Keratinocyte (primary cell): ENCODE results near the gene CLIP4. TPM values are rescaled to one million over a fixed set of nuclear protein-coding genes. Genes with fewer than 3 reads are reported as not detected.
"Not testable (repeated sequence)": the region's sequence is repeated elsewhere in the genome, so short reads cannot be mapped to it uniquely, and the experiment has no call there.

ENCODE experiments used
- DNase-seq: peaks from one replicate; pipeline ENCODE4 v3.0.0-alpha.2; 2011; ENCODE audit warnings: low read depth, missing footprints, low spot score
- FAIRE-seq: peaks from 2 replicates; lab custom pipeline; 2011; peaks lifted over from hg19 to GRCh38; lab: Jason Lieb, UNC
- H2AFZ ChIP-seq: 2 replicates; pipeline ENCODE4 v1.6.0; 2012; ENCODE audit warnings: low read length, control low read depth, inconsistent platforms; ENCODE audit not compliant: control insufficient read depth
- H3K27ac ChIP-seq: 2 replicates; pipeline ENCODE4 v1.5.1; 2011; ENCODE audit warnings: low read length; ENCODE audit not compliant: control insufficient read depth, insufficient read depth
- H3K27me3 ChIP-seq: 3 replicates; pipeline ENCODE4 v1.6.0; 2011; ENCODE audit warnings: low read length; ENCODE audit not compliant: control insufficient read depth, insufficient read depth; ENCODE audit errors: extremely low read depth
- H3K36me3 ChIP-seq, 2 experiments: 2 replicates in 1 of 2; 3 replicates in 1 of 2; pipeline ENCODE4 v1.5.1; 2011; ENCODE audit warnings: low read length in 2 of 2, mild to moderate bottlenecking in 1 of 2; ENCODE audit not compliant: control insufficient read depth in 2 of 2, insufficient read depth in 2 of 2; ENCODE audit errors: extremely low read depth in 1 of 2
- H3K4me1 ChIP-seq: 3 replicates; pipeline ENCODE4 v1.5.1; 2011; ENCODE audit warnings: low read length; ENCODE audit not compliant: control insufficient read depth, insufficient read depth; ENCODE audit errors: extremely low read depth
- H3K4me2 ChIP-seq: 3 replicates; pipeline ENCODE4 v1.6.0; 2011; ENCODE audit warnings: low read depth, low read length; ENCODE audit not compliant: control insufficient read depth, insufficient read depth; ENCODE audit errors: extremely low read depth
- H3K4me3 ChIP-seq, 3 experiments: fragments of 200-600 bp in 1 of 3; sonication (generic) in 1 of 3; 2 replicates in 2 of 3; 3 replicates in 1 of 3; pipeline ENCODE4 v1.5.1; 2011 to 2016; ENCODE audit warnings: low read length in 3 of 3, mild to moderate bottlenecking in 3 of 3, control low read depth in 2 of 3, inconsistent platforms in 1 of 3, low read depth in 1 of 3, mixed read lengths in 1 of 3, mixed run types in 1 of 3, moderate library complexity in 1 of 3; ENCODE audit not compliant: control insufficient read depth in 2 of 3, insufficient read depth in 2 of 3; ENCODE audit errors: extremely low read depth in 1 of 3
- H3K79me2 ChIP-seq: 2 replicates; pipeline ENCODE4 v1.6.0; 2012; ENCODE audit warnings: low read length; ENCODE audit not compliant: control insufficient read depth, insufficient read depth
- H3K9ac ChIP-seq: 3 replicates; pipeline ENCODE4 v1.6.0; 2011; ENCODE audit warnings: low read length; ENCODE audit not compliant: control insufficient read depth, insufficient read depth; ENCODE audit errors: extremely low read depth
- H3K9me1 ChIP-seq: 3 replicates; pipeline ENCODE4 v1.6.0; 2011; ENCODE audit warnings: low read length; ENCODE audit not compliant: control insufficient read depth, insufficient read depth; ENCODE audit errors: extremely low read depth
- H3K9me3 ChIP-seq: 2 replicates; pipeline ENCODE4 v1.5.1; 2012; ENCODE audit warnings: low read depth, low read length; ENCODE audit not compliant: control insufficient read depth
- H4K20me1 ChIP-seq: 3 replicates; pipeline ENCODE4 v1.6.0; 2011; ENCODE audit warnings: low read length; ENCODE audit not compliant: control insufficient read depth, insufficient read depth; ENCODE audit errors: extremely low read depth
- EZH2 ChIP-seq: IDR thresholded peaks from one replicate; pipeline ENCODE4 v1.6.1; 2012; ENCODE audit warnings: inconsistent platforms, mild to moderate bottlenecking, low read length, moderate library complexity
- dilution Hi-C: fragments of 300-500 bp; cut with MboI; formaldehyde crosslinking; loops from one replicate; pipeline ENCODE4 v1.7.0; 2020; ENCODE audit warnings: low sequenced_read_pairs; ENCODE audit not compliant: extremely low pct_ligation_motif_present
- polyA plus RNA-seq, 5 experiments: library from polyadenylated mRNA; depleted of rRNA in 3 of 5; stranded (reverse) in 3 of 5; stranded (forward) in 1 of 5; unstranded in 1 of 5; fragments of >200 nt; gene quantifications; 1 replicate in 1 of 5; 2 replicates in 3 of 5; 3 replicates in 1 of 5; pipeline versions ENCODE4 v1.2.1 to v1.2.3, GENCODE V29; 2011 to 2012; ENCODE audit warnings: missing spikeins in 2 of 5, low read depth in 1 of 5, low replicate concordance in 1 of 5
- TF ChIP-seq, protein P1 (sequence below), 3 experiments: IDR thresholded peaks in 1 of 3; conservative IDR thresholded peaks in 1 of 3; optimal IDR thresholded peaks in 1 of 3; 2 replicates in 2 of 3; 3 replicates in 1 of 3; pipeline versions ENCODE3 to v1.5.1; 2011; ENCODE audit warnings: low read length in 3 of 3, mild to moderate bottlenecking in 3 of 3, moderate library complexity in 2 of 3, control low read depth in 1 of 3, inconsistent platforms in 1 of 3; ENCODE audit not compliant: insufficient read depth in 2 of 3; ENCODE audit errors: extremely low read depth in 1 of 3

The CLIP4 gene
- polyA plus RNA-seq, 1 donor (not counting 4 experiments of a cell fraction or from before 2014, with no cell fraction given) = 46.6 TPM

DNA sequence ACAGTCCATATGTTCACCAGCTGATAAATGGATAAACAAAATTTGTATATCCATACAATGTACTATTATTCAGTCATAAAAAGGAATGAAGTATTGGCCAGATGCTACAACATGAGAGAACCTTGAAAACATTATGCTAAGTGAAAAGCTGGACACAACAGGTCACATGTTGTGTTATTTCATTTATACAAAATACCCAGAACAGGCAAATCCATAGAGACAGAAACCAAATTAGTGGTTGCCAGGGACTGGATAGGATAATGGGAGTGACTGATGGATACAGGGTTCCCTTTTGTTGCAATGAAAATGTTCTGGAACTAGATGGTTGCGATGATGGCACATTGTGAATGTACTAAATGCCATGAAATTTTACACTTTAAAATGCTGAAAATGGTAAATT, 30.7 kb upstream of the CLIP4 start:
- no peak overlapping the region for H3K27ac ChIP-seq
- no peak overlapping the region for H2AFZ ChIP-seq
- H3K9ac ChIP-seq = no peak overlapping the region
- no peaks in the 10 kb centered on the region for H3K4me1 ChIP-seq
- no peaks in the 10 kb centered on the region for H3K36me3 ChIP-seq
- FAIRE-seq (no peak), DNase-seq (no peak)
- H3K4me3 ChIP-seq = no peak overlapping the region
- dilution Hi-C loops = no loop called here
- no peaks in the 10 kb centered on the region for H3K27me3 ChIP-seq
- no peaks in the 10 kb centered on the region for H4K20me1 ChIP-seq
- H3K79me2 ChIP-seq = no peaks in the 10 kb centered on the region
- no peak overlapping the region for H3K4me2 ChIP-seq
- H3K9me1 ChIP-seq = no peaks in the 10 kb centered on the region
- H3K9me3 ChIP-seq = peaks cover 7% of the 10 kb centered on the region
- no peak for TF ChIP-seq EZH2
- TF ChIP-seq, protein P1, sequence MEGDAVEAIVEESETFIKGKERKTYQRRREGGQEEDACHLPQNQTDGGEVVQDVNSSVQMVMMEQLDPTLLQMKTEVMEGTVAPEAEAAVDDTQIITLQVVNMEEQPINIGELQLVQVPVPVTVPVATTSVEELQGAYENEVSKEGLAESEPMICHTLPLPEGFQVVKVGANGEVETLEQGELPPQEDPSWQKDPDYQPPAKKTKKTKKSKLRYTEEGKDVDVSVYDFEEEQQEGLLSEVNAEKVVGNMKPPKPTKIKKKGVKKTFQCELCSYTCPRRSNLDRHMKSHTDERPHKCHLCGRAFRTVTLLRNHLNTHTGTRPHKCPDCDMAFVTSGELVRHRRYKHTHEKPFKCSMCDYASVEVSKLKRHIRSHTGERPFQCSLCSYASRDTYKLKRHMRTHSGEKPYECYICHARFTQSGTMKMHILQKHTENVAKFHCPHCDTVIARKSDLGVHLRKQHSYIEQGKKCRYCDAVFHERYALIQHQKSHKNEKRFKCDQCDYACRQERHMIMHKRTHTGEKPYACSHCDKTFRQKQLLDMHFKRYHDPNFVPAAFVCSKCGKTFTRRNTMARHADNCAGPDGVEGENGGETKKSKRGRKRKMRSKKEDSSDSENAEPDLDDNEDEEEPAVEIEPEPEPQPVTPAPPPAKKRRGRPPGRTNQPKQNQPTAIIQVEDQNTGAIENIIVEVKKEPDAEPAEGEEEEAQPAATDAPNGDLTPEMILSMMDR (optimal IDR thresholded peaks at IDR 0.05 in 1 of 3, IDR thresholded peaks at IDR 0.05 in 1 of 3, conservative IDR thresholded peaks at IDR 0.05 in 1 of 3; ENCODE audit: extremely low read depth in 1 of 3, insufficient read depth in 2 of 3, low read length in 3 of 3) = no peak

- DNase-seq, H3K4me1 ChIP-seq, H3K9me3 ChIP-seq, dilution Hi-C loops, H3K27me3 ChIP-seq, H3K36me3 ChIP-seq, H3K9me1 ChIP-seq, H3K79me2 ChIP-seq, H3K4me3 ChIP-seq, H2AFZ ChIP-seq, H3K4me2 ChIP-seq, H3K27ac ChIP-seq, H4K20me1 ChIP-seq, FAIRE-seq, H3K9ac ChIP-seq: not testable (repeated sequence)
These were observed 24.9 kb upstream of the CLIP4 start for GRCh38 chr2:29090311-29090710.

DNA sequence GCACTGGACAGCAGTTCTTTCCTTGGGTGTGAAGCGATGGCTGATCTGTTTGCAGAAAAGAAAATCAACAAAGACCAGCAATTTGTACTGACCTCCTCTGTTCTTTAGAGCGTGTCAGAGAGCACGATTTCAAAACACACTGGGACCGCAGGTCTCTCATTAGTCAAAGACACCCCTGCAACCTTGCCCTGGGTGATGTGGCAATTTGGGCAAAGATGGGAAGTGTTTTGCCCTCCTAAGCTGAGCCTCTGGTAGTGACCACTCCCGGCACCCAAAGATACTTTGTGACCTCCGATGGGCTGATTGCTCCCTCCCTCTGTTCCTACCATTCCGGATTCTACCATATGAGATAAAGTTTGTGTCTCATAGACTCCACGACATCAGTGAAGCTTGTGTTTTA, 18.2 kb upstream of the CLIP4 start:
- H2AFZ ChIP-seq = no peak overlapping the region
- no peaks in the 10 kb centered on the region for H3K79me2 ChIP-seq
- H3K9me3 ChIP-seq = no peaks in the 10 kb centered on the region
- no peak overlapping the region for H3K9ac ChIP-seq
- no peak overlapping the region for H3K4me2 ChIP-seq
- H3K9me1 ChIP-seq = no peaks in the 10 kb centered on the region
- H3K27me3 ChIP-seq = no peaks in the 10 kb centered on the region
- no peak overlapping the region for H3K4me3 ChIP-seq
- FAIRE-seq = no peak
- H3K27ac ChIP-seq = no peak overlapping the region
- H3K36me3 ChIP-seq = no peaks in the 10 kb centered on the region
- TF ChIP-seq EZH2 = no peak
- TF ChIP-seq, protein P1 (optimal IDR thresholded peaks at IDR 0.05 in 1 of 3, IDR thresholded peaks at IDR 0.05 in 1 of 3, conservative IDR thresholded peaks at IDR 0.05 in 1 of 3; ENCODE audit: extremely low read depth in 1 of 3, insufficient read depth in 2 of 3, low read length in 3 of 3) = no peak
- no peaks in the 10 kb centered on the region for H3K4me1 ChIP-seq
- DNase-seq = no peak
- dilution Hi-C loops = no loop called here
- no peaks in the 10 kb centered on the region for H4K20me1 ChIP-seq
